Keratinocyte (primary cell): ENCODE results near the gene HOXB2. TPM values are rescaled to one million over a fixed set of nuclear protein-coding genes. Genes with fewer than 3 reads are reported as not detected.
A peak's percentile ranks its signal among the peaks of the same experiment; 100 is the strongest.
"Not testable (repeated sequence)": the region's sequence is repeated elsewhere in the genome, so short reads cannot be mapped to it uniquely, and the experiment has no call there.

Experiments
- DNase-seq: peaks from one replicate; pipeline ENCODE4 v3.0.0-alpha.2; 2011; ENCODE audit warnings: low read depth, missing footprints, low spot score
- FAIRE-seq: peaks from 2 replicates; lab custom pipeline; 2011; peaks lifted over from hg19 to GRCh38; lab: Jason Lieb, UNC
- H2AFZ ChIP-seq: 2 replicates; pipeline ENCODE4 v1.6.0; 2012; ENCODE audit warnings: low read length, control low read depth, inconsistent platforms; ENCODE audit not compliant: control insufficient read depth
- H3K27ac ChIP-seq: 2 replicates; pipeline ENCODE4 v1.5.1; 2011; ENCODE audit warnings: low read length; ENCODE audit not compliant: control insufficient read depth, insufficient read depth
- H3K27me3 ChIP-seq: 3 replicates; pipeline ENCODE4 v1.6.0; 2011; ENCODE audit warnings: low read length; ENCODE audit not compliant: control insufficient read depth, insufficient read depth; ENCODE audit errors: extremely low read depth
- H3K36me3 ChIP-seq, 2 experiments: 2 replicates in 1 of 2; 3 replicates in 1 of 2; pipeline ENCODE4 v1.5.1; 2011; ENCODE audit warnings: low read length in 2 of 2, mild to moderate bottlenecking in 1 of 2; ENCODE audit not compliant: control insufficient read depth in 2 of 2, insufficient read depth in 2 of 2; ENCODE audit errors: extremely low read depth in 1 of 2
- H3K4me1 ChIP-seq: 3 replicates; pipeline ENCODE4 v1.5.1; 2011; ENCODE audit warnings: low read length; ENCODE audit not compliant: control insufficient read depth, insufficient read depth; ENCODE audit errors: extremely low read depth
- H3K4me2 ChIP-seq: 3 replicates; pipeline ENCODE4 v1.6.0; 2011; ENCODE audit warnings: low read depth, low read length; ENCODE audit not compliant: control insufficient read depth, insufficient read depth; ENCODE audit errors: extremely low read depth
- H3K4me3 ChIP-seq, 3 experiments: fragments of 200-600 bp in 1 of 3; sonication (generic) in 1 of 3; 2 replicates in 2 of 3; 3 replicates in 1 of 3; pipeline ENCODE4 v1.5.1; 2011 to 2016; ENCODE audit warnings: low read length in 3 of 3, mild to moderate bottlenecking in 3 of 3, control low read depth in 2 of 3, inconsistent platforms in 1 of 3, low read depth in 1 of 3, mixed read lengths in 1 of 3, mixed run types in 1 of 3, moderate library complexity in 1 of 3; ENCODE audit not compliant: control insufficient read depth in 2 of 3, insufficient read depth in 2 of 3; ENCODE audit errors: extremely low read depth in 1 of 3
- H3K79me2 ChIP-seq: 2 replicates; pipeline ENCODE4 v1.6.0; 2012; ENCODE audit warnings: low read length; ENCODE audit not compliant: control insufficient read depth, insufficient read depth
- H3K9ac ChIP-seq: 3 replicates; pipeline ENCODE4 v1.6.0; 2011; ENCODE audit warnings: low read length; ENCODE audit not compliant: control insufficient read depth, insufficient read depth; ENCODE audit errors: extremely low read depth
- H3K9me1 ChIP-seq: 3 replicates; pipeline ENCODE4 v1.6.0; 2011; ENCODE audit warnings: low read length; ENCODE audit not compliant: control insufficient read depth, insufficient read depth; ENCODE audit errors: extremely low read depth
- H3K9me3 ChIP-seq: 2 replicates; pipeline ENCODE4 v1.5.1; 2012; ENCODE audit warnings: low read depth, low read length; ENCODE audit not compliant: control insufficient read depth
- H4K20me1 ChIP-seq: 3 replicates; pipeline ENCODE4 v1.6.0; 2011; ENCODE audit warnings: low read length; ENCODE audit not compliant: control insufficient read depth, insufficient read depth; ENCODE audit errors: extremely low read depth
- CTCF ChIP-seq, 3 experiments: IDR thresholded peaks in 1 of 3; conservative IDR thresholded peaks in 1 of 3; optimal IDR thresholded peaks in 1 of 3; 2 replicates in 2 of 3; 3 replicates in 1 of 3; pipeline versions ENCODE3 to v1.5.1; 2011; ENCODE audit warnings: low read length in 3 of 3, mild to moderate bottlenecking in 3 of 3, moderate library complexity in 2 of 3, control low read depth in 1 of 3, inconsistent platforms in 1 of 3; ENCODE audit not compliant: insufficient read depth in 2 of 3; ENCODE audit errors: extremely low read depth in 1 of 3
- EZH2 ChIP-seq: IDR thresholded peaks from one replicate; pipeline ENCODE4 v1.6.1; 2012; ENCODE audit warnings: inconsistent platforms, mild to moderate bottlenecking, low read length, moderate library complexity
- dilution Hi-C: fragments of 300-500 bp; cut with MboI; formaldehyde crosslinking; loops from one replicate; pipeline ENCODE4 v1.7.0; 2020; ENCODE audit warnings: low sequenced_read_pairs; ENCODE audit not compliant: extremely low pct_ligation_motif_present
- polyA plus RNA-seq, 5 experiments: library from polyadenylated mRNA; depleted of rRNA in 3 of 5; stranded (reverse) in 3 of 5; stranded (forward) in 1 of 5; unstranded in 1 of 5; fragments of >200 nt; gene quantifications; 1 replicate in 1 of 5; 2 replicates in 3 of 5; 3 replicates in 1 of 5; pipeline versions ENCODE4 v1.2.1 to v1.2.3, GENCODE V29; 2011 to 2012; ENCODE audit warnings: missing spikeins in 2 of 5, low read depth in 1 of 5, low replicate concordance in 1 of 5

Gene HOXB2
- polyA plus RNA-seq, 1 donor (not counting 4 experiments of a cell fraction or from before 2014, with no cell fraction given): 3.8 TPM

GRCh38 chr17:48539177-48539576, 5.7 kb downstream of the HOXB2 start:
- H2AFZ ChIP-seq: no peak overlapping the region
- no peaks in the 10 kb centered on the region for H3K9me3 ChIP-seq
- no peak for TF ChIP-seq CTCF (optimal IDR thresholded peaks at IDR 0.05 in 1 of 3, IDR thresholded peaks at IDR 0.05 in 1 of 3, conservative IDR thresholded peaks at IDR 0.05 in 1 of 3; ENCODE audit: extremely low read depth in 1 of 3, insufficient read depth in 2 of 3, low read length in 3 of 3)
- TF ChIP-seq EZH2: no peak
- H3K4me2 ChIP-seq: peak overlapping the region; percentile 14
- H3K79me2 ChIP-seq: peaks cover 13% of the 10 kb centered on the region
- peaks cover 19% of the 10 kb centered on the region for H3K4me1 ChIP-seq
- dilution Hi-C loops: no loop called here
- H4K20me1 ChIP-seq: no peaks in the 10 kb centered on the region
- H3K27me3 ChIP-seq: peaks cover 15% of the 10 kb centered on the region
- no peak for DNase-seq
- H3K9ac ChIP-seq: no peak overlapping the region
- no peak for FAIRE-seq
- no peak overlapping the region for H3K4me3 ChIP-seq
- peaks cover 0 to 3% of the 10 kb centered on the region in 2 experiments for H3K36me3 ChIP-seq
- H3K9me1 ChIP-seq: no peaks in the 10 kb centered on the region
- no peak overlapping the region for H3K27ac ChIP-seq

GRCh38 chr17:48537316-48537715, 7.6 kb downstream of the HOXB2 start:
- H2AFZ ChIP-seq: no peak overlapping the region
- H4K20me1 ChIP-seq: no peaks in the 10 kb centered on the region
- no peak overlapping the region for H3K4me2 ChIP-seq
- peaks cover 9% of the 10 kb centered on the region for H3K27me3 ChIP-seq
- H3K79me2 ChIP-seq: peaks cover 3% of the 10 kb centered on the region
- H3K9ac ChIP-seq: no peak overlapping the region
- no peak overlapping the region for H3K4me3 ChIP-seq
- H3K4me1 ChIP-seq: peaks cover 17% of the 10 kb centered on the region
- H3K9me1 ChIP-seq: no peaks in the 10 kb centered on the region
- FAIRE-seq (no peak), DNase-seq (no peak)
- peaks cover 0 to 2% of the 10 kb centered on the region in 2 experiments for H3K36me3 ChIP-seq
- no peak overlapping the region for H3K27ac ChIP-seq
- dilution Hi-C loops: no loop called here
- no peaks in the 10 kb centered on the region for H3K9me3 ChIP-seq
- TF ChIP-seq EZH2 (no peak), CTCF (optimal IDR thresholded peaks at IDR 0.05 in 1 of 3, IDR thresholded peaks at IDR 0.05 in 1 of 3, conservative IDR thresholded peaks at IDR 0.05 in 1 of 3; ENCODE audit: extremely low read depth in 1 of 3, insufficient read depth in 2 of 3, low read length in 3 of 3) (no peak)

- H3K9ac ChIP-seq, H3K9me3 ChIP-seq, H3K36me3 ChIP-seq, H3K27ac ChIP-seq, H3K4me3 ChIP-seq, H3K9me1 ChIP-seq, H3K4me2 ChIP-seq, H3K79me2 ChIP-seq, FAIRE-seq, H3K27me3 ChIP-seq, DNase-seq, H2AFZ ChIP-seq, H4K20me1 ChIP-seq, dilution Hi-C loops: not testable (repeated sequence)
- peaks cover 12% of the 10 kb centered on the region for H3K4me1 ChIP-seq
Measured at GRCh38 chr17:48535793-48536559, 8.9 kb downstream of the HOXB2 start.
